ENCODE measurements around the gene PLEKHA7. TPM values are rescaled to one million over a fixed set of nuclear protein-coding genes. Genes with fewer than 3 reads are reported as not detected.

PLEKHA7 gene
- total and polyA plus RNA-seq, 2 of the 13 experiments (the other 11 are each of a cell fraction or from before 2014, with no cell fraction given): 17.5 to 18.7 TPM

GRCh38 chr11:17013548-17014320 lies 480 bp downstream of the PLEKHA7 start (continued):
- TF ChIP-seq, protein P1, sequence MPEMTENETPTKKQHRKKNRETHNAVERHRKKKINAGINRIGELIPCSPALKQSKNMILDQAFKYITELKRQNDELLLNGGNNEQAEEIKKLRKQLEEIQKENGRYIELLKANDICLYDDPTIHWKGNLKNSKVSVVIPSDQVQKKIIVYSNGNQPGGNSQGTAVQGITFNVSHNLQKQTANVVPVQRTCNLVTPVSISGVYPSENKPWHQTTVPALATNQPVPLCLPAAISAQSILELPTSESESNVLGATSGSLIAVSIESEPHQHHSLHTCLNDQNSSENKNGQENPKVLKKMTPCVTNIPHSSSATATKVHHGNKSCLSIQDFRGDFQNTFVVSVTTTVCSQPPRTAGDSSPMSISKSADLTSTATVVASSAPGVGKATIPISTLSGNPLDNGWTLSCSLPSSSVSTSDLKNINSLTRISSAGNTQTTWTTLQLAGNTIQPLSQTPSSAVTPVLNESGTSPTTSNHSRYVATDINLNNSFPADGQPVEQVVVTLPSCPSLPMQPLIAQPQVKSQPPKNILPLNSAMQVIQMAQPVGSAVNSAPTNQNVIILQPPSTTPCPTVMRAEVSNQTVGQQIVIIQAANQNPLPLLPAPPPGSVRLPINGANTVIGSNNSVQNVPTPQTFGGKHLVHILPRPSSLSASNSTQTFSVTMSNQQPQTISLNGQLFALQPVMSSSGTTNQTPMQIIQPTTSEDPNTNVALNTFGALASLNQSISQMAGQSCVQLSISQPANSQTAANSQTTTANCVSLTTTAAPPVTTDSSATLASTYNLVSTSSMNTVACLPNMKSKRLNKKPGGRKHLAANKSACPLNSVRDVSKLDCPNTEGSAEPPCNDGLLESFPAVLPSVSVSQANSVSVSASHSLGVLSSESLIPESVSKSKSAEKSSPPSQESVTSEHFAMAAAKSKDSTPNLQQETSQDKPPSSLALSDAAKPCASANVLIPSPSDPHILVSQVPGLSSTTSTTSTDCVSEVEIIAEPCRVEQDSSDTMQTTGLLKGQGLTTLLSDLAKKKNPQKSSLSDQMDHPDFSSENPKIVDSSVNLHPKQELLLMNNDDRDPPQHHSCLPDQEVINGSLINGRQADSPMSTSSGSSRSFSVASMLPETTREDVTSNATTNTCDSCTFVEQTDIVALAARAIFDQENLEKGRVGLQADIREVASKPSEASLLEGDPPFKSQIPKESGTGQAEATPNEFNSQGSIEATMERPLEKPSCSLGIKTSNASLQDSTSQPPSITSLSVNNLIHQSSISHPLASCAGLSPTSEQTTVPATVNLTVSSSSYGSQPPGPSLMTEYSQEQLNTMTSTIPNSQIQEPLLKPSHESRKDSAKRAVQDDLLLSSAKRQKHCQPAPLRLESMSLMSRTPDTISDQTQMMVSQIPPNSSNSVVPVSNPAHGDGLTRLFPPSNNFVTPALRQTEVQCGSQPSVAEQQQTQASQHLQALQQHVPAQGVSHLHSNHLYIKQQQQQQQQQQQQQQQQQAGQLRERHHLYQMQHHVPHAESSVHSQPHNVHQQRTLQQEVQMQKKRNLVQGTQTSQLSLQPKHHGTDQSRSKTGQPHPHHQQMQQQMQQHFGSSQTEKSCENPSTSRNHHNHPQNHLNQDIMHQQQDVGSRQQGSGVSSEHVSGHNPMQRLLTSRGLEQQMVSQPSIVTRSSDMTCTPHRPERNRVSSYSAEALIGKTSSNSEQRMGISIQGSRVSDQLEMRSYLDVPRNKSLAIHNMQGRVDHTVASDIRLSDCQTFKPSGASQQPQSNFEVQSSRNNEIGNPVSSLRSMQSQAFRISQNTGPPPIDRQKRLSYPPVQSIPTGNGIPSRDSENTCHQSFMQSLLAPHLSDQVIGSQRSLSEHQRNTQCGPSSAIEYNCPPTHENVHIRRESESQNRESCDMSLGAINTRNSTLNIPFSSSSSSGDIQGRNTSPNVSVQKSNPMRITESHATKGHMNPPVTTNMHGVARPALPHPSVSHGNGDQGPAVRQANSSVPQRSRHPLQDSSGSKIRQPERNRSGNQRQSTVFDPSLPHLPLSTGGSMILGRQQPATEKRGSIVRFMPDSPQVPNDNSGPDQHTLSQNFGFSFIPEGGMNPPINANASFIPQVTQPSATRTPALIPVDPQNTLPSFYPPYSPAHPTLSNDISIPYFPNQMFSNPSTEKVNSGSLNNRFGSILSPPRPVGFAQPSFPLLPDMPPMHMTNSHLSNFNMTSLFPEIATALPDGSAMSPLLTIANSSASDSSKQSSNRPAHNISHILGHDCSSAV (CRISPR knock-in tag; IDR thresholded peaks at IDR 0.05; ENCODE audit: borderline replicate concordance): no peak
- TF ChIP-seq RBM39 (IDR thresholded peaks at IDR 0.05; ENCODE audit: low read depth, low read length, poor library complexity, severe bottlenecking) (no peak), HNRNPK (IDR thresholded peaks at IDR 0.05; ENCODE audit: low read depth, low read length, poor library complexity, severe bottlenecking) (no peak), U2AF1 (optimal IDR thresholded peaks at IDR 0.05; ENCODE audit: low read depth, low read length) (no peak), ZNF432 (CRISPR knock-in tag; IDR thresholded peaks at IDR 0.05; ENCODE audit: borderline replicate concordance) (no peak), NRL (CRISPR knock-in tag; IDR thresholded peaks at IDR 0.05; ENCODE audit: borderline replicate concordance) (no peak; the same call in 1 of the 2 replicates), GTF3A (CRISPR knock-in tag; conservative IDR thresholded peaks at IDR 0.05) (no peak), ZNF616 (CRISPR knock-in tag; IDR thresholded peaks at IDR 0.05; ENCODE audit: low read depth) (no peak), ZNF660 (CRISPR knock-in tag; IDR thresholded peaks at IDR 0.05; ENCODE audit: borderline replicate concordance, low read depth) (no peak), SYNCRIP (IDR thresholded peaks at IDR 0.05; ENCODE audit: insufficient read depth, low read depth, low read length) (no peak), BRCA1 (CRISPR knock-in tag; IDR thresholded peaks at IDR 0.05) (no peak), SP140L (CRISPR knock-in tag; IDR thresholded peaks at IDR 0.05; ENCODE audit: borderline replicate concordance) (no peak)
- TF ChIP-seq, protein P2, sequence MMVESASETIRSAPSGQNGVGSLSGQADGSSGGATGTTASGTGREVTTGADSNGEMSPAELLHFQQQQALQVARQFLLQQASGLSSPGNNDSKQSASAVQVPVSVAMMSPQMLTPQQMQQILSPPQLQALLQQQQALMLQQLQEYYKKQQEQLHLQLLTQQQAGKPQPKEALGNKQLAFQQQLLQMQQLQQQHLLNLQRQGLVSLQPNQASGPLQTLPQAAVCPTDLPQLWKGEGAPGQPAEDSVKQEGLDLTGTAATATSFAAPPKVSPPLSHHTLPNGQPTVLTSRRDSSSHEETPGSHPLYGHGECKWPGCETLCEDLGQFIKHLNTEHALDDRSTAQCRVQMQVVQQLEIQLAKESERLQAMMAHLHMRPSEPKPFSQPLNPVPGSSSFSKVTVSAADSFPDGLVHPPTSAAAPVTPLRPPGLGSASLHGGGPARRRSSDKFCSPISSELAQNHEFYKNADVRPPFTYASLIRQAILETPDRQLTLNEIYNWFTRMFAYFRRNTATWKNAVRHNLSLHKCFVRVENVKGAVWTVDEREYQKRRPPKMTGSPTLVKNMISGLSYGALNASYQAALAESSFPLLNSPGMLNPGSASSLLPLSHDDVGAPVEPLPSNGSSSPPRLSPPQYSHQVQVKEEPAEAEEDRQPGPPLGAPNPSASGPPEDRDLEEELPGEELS (CRISPR knock-in tag; IDR thresholded peaks at IDR 0.05): no peak
- TF ChIP-seq, protein P3, sequence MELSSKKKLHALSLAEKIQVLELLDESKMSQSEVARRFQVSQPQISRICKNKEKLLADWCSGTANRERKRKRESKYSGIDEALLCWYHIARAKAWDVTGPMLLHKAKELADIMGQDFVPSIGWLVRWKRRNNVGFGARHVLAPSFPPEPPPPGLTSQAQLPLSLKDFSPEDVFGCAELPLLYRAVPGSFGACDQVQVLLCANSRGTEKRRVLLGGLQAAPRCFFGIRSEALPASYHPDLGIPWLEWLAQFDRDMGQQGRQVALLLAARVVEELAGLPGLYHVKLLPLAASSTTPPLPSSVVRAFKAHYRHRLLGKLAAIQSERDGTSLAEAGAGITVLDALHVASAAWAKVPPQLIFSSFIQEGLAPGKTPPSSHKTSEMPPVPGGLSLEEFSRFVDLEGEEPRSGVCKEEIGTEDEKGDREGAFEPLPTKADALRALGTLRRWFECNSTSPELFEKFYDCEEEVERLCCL (CRISPR knock-in tag; IDR thresholded peaks at IDR 0.05; ENCODE audit: borderline replicate concordance): no peak
